ENCODE results near the gene GALNT14.

Gene GALNT14

DNA sequence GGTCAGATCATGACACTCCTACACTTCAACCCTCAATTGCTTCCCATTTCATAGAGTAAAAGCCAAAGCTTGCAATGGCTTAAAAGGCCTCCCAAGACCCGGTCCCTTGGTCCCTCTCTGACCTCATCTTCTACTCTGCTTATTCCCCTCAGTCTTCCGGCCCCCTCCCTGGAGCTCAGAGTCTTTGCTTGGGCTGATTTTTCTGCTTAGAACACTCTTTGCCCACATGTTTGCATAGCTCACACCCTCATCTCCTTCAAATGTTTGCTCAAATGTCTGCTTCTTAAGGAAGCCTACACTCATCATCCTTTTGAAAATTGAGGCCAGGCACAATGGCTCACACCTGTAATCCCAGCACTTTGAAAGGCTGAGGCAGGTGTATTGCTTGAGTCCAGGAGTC, 265.4 kb downstream of the GALNT14 start:
- no peak overlapping the region for H3K4me3 ChIP-seq (ENCODE audit: low read depth, low read length)
- no peak for DNase-seq (ENCODE audit: low read depth)
- TF ChIP-seq, protein P1, sequence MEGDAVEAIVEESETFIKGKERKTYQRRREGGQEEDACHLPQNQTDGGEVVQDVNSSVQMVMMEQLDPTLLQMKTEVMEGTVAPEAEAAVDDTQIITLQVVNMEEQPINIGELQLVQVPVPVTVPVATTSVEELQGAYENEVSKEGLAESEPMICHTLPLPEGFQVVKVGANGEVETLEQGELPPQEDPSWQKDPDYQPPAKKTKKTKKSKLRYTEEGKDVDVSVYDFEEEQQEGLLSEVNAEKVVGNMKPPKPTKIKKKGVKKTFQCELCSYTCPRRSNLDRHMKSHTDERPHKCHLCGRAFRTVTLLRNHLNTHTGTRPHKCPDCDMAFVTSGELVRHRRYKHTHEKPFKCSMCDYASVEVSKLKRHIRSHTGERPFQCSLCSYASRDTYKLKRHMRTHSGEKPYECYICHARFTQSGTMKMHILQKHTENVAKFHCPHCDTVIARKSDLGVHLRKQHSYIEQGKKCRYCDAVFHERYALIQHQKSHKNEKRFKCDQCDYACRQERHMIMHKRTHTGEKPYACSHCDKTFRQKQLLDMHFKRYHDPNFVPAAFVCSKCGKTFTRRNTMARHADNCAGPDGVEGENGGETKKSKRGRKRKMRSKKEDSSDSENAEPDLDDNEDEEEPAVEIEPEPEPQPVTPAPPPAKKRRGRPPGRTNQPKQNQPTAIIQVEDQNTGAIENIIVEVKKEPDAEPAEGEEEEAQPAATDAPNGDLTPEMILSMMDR (IDR thresholded peaks at IDR 0.05; ENCODE audit: insufficient read depth, low read depth, low read length, missing control alignments) = no peak

- DNase-seq (ENCODE audit: low read depth) = no peak
- no peak overlapping the region for H3K4me3 ChIP-seq (ENCODE audit: low read depth, low read length)
- TF ChIP-seq, protein P1 (IDR thresholded peaks at IDR 0.05; ENCODE audit: insufficient read depth, low read depth, low read length, missing control alignments) = no peak
Measured at GRCh38 chr2:30871980-30872789, 266.1 kb downstream of the GALNT14 start.

DNA sequence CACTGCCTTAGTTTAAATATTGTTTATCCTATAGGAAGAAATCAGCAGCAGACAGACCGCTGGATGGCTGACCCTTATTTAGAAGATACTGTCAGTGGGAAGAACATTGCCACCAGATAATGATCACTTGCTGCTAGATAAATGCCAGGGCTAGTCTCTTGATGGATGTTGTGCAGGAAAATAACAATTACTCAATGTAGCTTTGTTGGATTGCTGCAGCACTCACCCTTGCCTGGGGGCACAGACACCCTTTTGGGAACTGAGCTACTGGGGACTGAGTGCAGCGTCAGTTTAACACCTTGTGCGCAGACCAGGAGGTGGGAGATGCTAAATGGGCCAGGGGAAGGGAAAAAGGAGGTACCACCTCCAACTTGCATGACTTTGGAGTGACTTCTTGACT, 266.8 kb downstream of the GALNT14 start:
- DNase-seq (ENCODE audit: low read depth) = no peak
- H3K4me3 ChIP-seq (ENCODE audit: low read depth, low read length) = no peak overlapping the region
- TF ChIP-seq, protein P1 (IDR thresholded peaks at IDR 0.05; ENCODE audit: insufficient read depth, low read depth, low read length, missing control alignments) = no peak

DNA sequence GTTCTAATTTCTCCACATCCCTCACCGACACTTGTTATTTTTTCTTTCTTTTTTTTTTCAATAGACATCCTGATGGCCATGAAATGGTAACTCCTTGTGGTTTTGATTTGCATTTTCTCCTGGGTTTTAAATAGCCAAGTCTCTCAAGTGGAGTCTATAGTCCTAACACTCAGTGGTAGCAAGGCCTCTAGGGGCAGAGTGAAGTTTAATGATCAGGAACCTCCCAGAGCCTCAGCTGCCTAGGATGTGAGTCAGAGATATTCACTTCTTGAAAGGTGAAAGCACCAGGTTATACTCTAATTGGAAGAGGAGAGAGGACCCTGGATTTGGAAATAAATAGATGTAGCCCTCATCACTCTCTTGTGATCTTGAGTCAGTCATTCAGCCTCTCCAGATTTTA, 268.3 kb downstream of the GALNT14 start:
- no peak overlapping the region for H3K4me3 ChIP-seq (ENCODE audit: low read depth, low read length)
- TF ChIP-seq, protein P1 (IDR thresholded peaks at IDR 0.05; ENCODE audit: insufficient read depth, low read depth, low read length, missing control alignments) = no peak
- no peak for DNase-seq (ENCODE audit: low read depth)

- TF ChIP-seq, protein P1 (IDR thresholded peaks at IDR 0.05; ENCODE audit: insufficient read depth, low read depth, low read length, missing control alignments) = no peak
- DNase-seq (ENCODE audit: low read depth) = no peak
- H3K4me3 ChIP-seq (ENCODE audit: low read depth, low read length) = no peak overlapping the region
Measured at GRCh38 chr2:30867385-30867784, 270.9 kb downstream of the GALNT14 start.

- no peak for DNase-seq (ENCODE audit: low read depth)
- TF ChIP-seq, protein P1 (IDR thresholded peaks at IDR 0.05; ENCODE audit: insufficient read depth, low read depth, low read length, missing control alignments) = no peak
- H3K4me3 ChIP-seq (ENCODE audit: low read depth, low read length) = no peak overlapping the region
Measured at GRCh38 chr2:30866974-30867373, 271.3 kb downstream of the GALNT14 start.
